GM08714 (cell line): Measurements from ENCODE around the gene ZKSCAN8.

Experiments used
- H3K4me3 ChIP-seq: fragments of 200-500 bp; sonication (Bioruptor generic); 2 replicates; pipeline ENCODE4 v1.5.1; 2014; ENCODE audit warnings: mild to moderate bottlenecking, low read length, inconsistent platforms
- ZNF274 ChIP-seq: IDR thresholded peaks from 2 replicates; pipeline ENCODE4 v1.6.1; 2012; ENCODE audit warnings: mild to moderate bottlenecking, low read depth, low read length

Gene ZKSCAN8

GRCh38 chr6:28134015-28134414 is 7.7 kb upstream of the ZKSCAN8 start:
- TF ChIP-seq ZNF274 = no peak
- H3K4me3 ChIP-seq = no peak overlapping the region

GRCh38 chr6:28134716-28135115 is 7.0 kb upstream of the ZKSCAN8 start:
- TF ChIP-seq ZNF274 = no peak
- H3K4me3 ChIP-seq = no peak overlapping the region

- no peak for TF ChIP-seq ZNF274
- peak overlapping the region; percentile 93; the same call in 1 of the 2 replicates for H3K4me3 ChIP-seq
Observed at GRCh38 chr6:28135393-28135792, 6.3 kb upstream of the ZKSCAN8 start.

- no peak for TF ChIP-seq ZNF274
Observed at GRCh38 chr6:28136585-28137504, 4.8 kb upstream of the ZKSCAN8 start.

GRCh38 chr6:28137505-28137981 is 4.1 kb upstream of the ZKSCAN8 start:
- peak overlapping the region; percentile 93 for H3K4me3 ChIP-seq
- TF ChIP-seq ZNF274 = no peak

More at GRCh38 chr6:28136585-28137504, 4.8 kb upstream of the ZKSCAN8 start:
- peak overlapping the region; percentile 93 for H3K4me3 ChIP-seq

GRCh38 chr6:28139860-28140543 is 1.7 kb upstream of the ZKSCAN8 start:
- no peak for TF ChIP-seq ZNF274
- H3K4me3 ChIP-seq = no peak overlapping the region; the same call in 1 of the 2 replicates

GRCh38 chr6:28140616-28141015 is 1.1 kb upstream of the ZKSCAN8 start:
- TF ChIP-seq ZNF274 = no peak
- no peak overlapping the region for H3K4me3 ChIP-seq

GRCh38 chr6:28142446-28142845 is 763 bp downstream of the ZKSCAN8 start:
- H3K4me3 ChIP-seq = peak overlapping the region; percentile 92; the same call in 1 of the 2 replicates

GRCh38 chr6:28145231-28145630 is 3.5 kb downstream of the ZKSCAN8 start:
- no peak for TF ChIP-seq ZNF274

More at GRCh38 chr6:28142446-28142845, 763 bp downstream of the ZKSCAN8 start:
- TF ChIP-seq ZNF274 = no peak

GRCh38 chr6:28152531-28152930 is 10.8 kb downstream of the ZKSCAN8 start:
- no peak overlapping the region for H3K4me3 ChIP-seq
- TF ChIP-seq ZNF274 = no peak

More at GRCh38 chr6:28145231-28145630, 3.5 kb downstream of the ZKSCAN8 start:
- no peak overlapping the region for H3K4me3 ChIP-seq

- TF ChIP-seq ZNF274 = no peak
- H3K4me3 ChIP-seq = no peak overlapping the region
Observed at GRCh38 chr6:28153546-28153945, 11.9 kb downstream of the ZKSCAN8 start.

GRCh38 chr6:28154357-28154756 is 12.7 kb downstream of the ZKSCAN8 start:
- no peak for TF ChIP-seq ZNF274
- no peak overlapping the region for H3K4me3 ChIP-seq

- TF ChIP-seq ZNF274 = no peak
- H3K4me3 ChIP-seq = no peak overlapping the region
Observed at GRCh38 chr6:28158318-28158717, 16.6 kb downstream of the ZKSCAN8 start.

GRCh38 chr6:28159029-28159607 is 17.4 kb downstream of the ZKSCAN8 start:
- no peak overlapping the region for H3K4me3 ChIP-seq
- no peak for TF ChIP-seq ZNF274

GRCh38 chr6:28160233-28160632 is 18.6 kb downstream of the ZKSCAN8 start:
- no peak overlapping the region for H3K4me3 ChIP-seq
- TF ChIP-seq ZNF274 = no peak
